Stimulated activated naive CD8-positive, alpha-beta T cell treated with anti-CD3 and anti-CD28 coated beads, Interleukin-15, Interleukin-2, amounts not matched to agents 100 U/mL and 50 U/mL, for 24 hours (primary cell): ENCODE results near the gene ADGRL1.

Experiments
- ATAC-seq: fragments of 150-1000 bp; cut with Tn5 transposase; one replicate; pipeline ENCODE4 v1.10.0; 2021
- DNase-seq: peaks from one replicate; pipeline ENCODE4 v3.0.0; 2021

The ADGRL1 gene

DNA sequence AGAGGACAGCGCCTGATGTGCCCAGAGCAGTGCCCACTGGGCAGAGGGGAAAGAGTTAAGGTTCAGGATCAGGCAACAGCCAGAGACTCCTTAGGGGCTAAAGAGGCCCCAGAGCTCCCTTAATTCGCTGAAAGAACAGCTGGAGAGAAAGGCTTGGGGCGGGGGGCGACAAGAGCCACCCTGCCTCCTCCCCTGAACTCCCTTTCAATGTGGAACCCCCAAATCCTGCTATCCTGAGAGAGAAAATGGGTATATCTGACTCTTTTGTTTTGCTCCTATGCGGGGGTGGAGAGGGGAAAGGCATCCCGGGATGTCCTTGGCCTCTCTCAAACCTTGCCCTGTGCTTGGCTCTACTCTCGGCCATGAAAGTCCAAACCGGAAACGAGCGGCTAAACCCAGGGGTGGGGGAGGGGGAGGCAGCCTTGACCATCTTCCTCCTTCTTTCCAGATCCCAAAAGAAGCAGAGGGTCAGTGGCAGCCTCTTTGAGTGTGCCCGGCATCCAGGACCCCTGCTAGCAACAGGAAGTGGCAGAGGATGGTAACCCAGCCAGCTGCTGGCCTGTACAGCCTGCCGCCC lies 93.1 kb downstream of the ADGRL1 start:
- ATAC-seq (no peak), DNase-seq (no peak)

DNA sequence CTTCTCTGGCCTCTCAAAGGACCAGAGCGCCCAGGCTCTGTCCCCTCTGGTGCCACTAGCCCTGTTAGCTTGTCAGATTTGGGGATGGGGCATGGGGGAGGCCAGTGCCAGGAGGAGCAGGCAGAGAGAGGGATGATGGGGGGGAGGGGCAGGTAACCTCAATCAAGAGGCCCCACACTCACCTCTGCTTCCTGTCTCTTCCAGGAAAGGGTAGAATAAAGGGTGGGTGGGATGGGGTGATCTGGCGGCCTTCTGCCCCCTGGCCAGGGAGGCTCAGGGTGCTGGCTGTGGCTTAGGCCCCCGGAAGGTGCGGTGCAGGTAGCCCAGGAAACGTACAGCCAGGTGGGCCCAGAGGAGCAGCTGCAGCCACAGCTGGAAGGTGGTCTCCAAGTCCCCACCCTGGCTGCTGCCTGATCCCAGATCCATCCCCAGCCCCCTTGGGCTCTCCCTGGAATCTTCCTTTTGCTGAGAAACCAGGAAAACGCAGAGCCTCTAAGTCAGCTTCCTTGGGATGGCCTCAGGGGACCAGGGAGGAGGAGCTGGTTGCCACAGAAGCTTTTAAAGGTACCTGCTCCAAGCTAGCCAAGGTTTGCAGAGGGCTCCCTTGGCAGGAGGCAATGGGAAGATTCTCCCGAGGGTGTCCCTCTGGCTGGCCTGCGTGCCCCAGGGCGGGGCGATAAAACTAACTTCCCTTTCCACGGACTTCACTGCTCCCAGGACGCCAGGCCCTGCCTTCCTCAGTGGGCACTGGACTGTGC lies 93.7 kb downstream of the ADGRL1 start:
- DNase-seq = no peak
- ATAC-seq = no peak

DNA sequence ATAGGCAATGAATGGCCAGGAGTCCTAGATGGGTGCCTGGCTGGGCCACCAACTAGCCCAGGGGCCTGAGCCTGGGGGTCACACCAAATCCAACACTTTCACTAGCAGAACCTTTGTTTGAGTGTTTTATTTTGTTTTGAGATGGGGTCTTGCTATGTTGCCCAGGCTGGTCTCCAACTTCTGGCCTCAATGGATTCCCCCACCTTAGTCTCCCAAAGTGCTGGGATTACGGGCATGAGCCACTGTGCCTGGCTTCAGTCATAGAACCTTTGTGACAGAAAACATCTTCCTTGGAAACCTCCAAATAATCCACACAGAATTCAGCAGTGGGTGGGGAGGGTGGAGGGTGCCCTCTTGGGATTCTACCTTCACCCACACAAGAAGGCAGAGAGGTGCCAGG lies 94.5 kb downstream of the ADGRL1 start:
- DNase-seq = no peak
- no peak for ATAC-seq

DNA sequence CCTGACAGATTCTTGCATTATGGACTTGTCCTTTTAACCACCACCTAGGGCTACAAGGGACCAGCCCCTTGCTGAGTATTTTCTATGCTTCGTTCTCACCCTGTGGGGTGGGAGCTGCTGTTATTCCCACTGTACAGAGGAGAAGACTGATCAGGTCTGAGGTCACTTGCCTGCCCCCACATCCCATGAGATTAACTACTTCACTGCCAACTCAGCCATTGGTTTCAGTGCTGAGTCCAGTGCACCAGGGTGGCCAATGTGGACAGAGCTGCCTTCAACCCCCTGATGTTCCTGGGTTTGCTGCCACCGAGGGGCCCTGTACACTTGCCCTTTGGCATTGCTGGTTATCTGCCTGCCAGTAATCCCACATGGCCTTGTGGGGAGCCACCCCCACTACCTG lies 95.3 kb downstream of the ADGRL1 start:
- ATAC-seq = no peak

DNA sequence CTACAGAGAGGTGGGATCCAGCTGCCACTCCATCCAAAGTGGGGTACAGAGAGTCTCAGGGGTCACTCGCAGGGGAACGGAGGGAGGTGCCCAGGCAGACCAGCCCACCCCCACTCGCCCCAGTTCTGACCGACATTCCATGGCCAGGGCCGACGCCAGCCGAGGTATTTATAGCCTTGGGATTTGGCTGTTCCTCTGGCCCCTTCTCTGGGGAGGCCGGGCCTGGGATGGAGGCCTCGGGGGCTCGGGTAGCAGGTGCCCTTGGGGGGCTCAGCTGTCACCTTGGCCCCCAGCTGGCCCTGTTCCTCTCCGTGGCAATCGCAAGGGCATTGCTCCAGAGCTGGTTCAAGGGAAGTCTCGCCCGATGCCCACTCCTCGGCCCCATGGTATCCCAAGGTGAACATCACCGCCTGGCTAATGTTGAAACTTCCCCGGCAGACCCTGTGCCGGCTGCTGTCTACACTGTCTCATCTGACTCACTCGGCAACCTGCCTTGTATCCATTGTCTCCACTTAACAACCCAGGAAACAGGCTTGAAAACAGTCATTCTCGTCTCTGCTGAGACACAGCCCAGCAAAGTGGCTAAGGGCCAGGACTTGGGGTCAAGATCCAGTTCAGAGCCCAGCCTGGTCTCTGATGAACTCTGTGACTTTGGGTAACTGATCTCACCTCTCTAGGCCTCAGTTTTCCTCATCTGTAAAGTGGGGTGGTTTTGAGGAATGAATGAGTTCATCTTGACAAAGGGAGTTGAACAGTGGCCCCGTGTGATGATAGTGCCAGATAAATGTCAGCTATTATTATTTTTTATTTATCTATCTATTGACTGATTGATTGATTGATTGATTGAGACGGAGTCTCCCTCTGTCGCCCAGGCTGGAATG lies 98.1 kb downstream of the ADGRL1 start:
- DNase-seq (no peak), ATAC-seq (no peak)

More for the DNA sequence above, 95.3 kb downstream of the ADGRL1 start:
- no peak for DNase-seq

DNA sequence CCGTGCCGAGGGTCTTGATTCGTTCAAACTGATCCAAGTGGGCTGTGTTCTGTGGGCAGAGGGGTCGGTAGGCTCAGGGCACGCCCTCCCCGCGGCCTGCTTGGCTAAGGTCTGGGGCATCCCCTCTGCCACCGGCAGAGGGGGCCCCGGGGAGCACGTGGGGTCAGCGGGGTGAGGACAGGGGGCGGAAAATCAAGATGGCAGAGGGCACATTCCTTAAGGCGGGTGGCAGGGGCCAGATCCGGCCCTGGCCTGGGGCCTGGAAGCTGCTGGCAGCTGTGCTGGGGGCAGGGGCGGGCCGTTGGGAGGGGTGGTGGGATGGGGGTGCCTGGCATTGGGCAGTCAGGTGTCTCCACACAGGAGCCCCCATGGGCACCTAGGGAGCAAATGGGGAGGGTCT lies 99.1 kb downstream of the ADGRL1 start:
- no peak for ATAC-seq
- no peak for DNase-seq

DNA sequence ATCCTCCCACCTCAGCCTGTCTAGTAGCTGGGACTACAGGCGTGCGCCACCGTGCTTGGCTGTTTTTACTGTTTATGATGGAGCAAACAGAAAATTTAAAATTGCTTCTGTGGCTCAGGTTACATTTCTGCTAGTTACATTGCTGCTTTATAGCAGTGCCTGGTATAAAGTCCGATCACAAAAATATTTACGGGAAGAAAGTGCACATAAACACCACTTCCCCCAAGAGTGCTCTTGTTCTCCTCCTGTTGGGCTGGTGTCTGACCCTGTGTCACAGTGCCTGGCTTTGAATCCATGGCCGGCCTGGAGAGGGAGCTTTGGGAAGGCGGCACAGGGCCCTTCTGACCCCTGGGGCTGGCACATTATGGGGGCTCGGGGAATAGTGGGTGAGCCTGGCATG lies 100.3 kb downstream of the ADGRL1 start:
- no peak for ATAC-seq
- no peak for DNase-seq

DNA sequence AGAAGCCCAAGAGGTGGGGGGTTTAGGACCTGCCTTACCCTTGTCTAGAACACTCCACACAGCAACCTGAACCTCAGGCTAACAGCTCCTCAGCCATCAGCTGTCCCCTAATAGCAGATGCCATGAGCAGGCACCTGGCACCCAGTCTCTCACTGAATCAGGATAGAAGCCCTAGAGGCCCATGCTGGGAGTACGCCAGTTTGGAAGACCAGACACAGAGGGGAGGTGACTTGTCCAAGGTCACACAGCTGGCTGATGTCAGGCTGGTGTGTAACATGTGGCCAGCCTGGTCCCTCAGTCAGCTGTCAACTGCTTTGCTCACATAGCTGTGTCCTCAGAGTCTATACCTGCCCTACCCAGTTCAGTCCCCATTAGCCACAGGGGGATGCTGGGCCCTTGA lies 102.7 kb downstream of the ADGRL1 start:
- no peak for DNase-seq
- no peak for ATAC-seq

DNA sequence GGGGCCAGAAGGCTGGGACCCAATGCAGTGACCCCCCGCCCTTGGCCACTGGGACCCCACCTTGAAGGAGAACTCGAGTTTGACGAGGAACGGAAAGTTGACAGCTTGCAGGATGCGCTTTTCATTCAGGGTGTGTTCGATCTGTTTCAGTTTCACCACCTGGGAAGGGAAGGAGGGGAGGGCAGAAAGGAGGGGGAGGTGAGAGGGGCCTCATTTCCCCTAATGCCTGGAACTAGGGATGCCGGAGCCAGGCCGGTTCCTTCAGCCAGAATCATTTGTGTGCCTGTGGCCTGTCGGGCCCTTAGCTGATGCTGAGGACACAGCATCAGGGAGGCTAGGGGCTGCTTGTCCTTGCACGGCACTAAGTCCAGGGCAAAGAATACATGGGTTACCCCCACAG lies 103.2 kb downstream of the ADGRL1 start:
- DNase-seq (no peak), ATAC-seq (no peak)

DNA sequence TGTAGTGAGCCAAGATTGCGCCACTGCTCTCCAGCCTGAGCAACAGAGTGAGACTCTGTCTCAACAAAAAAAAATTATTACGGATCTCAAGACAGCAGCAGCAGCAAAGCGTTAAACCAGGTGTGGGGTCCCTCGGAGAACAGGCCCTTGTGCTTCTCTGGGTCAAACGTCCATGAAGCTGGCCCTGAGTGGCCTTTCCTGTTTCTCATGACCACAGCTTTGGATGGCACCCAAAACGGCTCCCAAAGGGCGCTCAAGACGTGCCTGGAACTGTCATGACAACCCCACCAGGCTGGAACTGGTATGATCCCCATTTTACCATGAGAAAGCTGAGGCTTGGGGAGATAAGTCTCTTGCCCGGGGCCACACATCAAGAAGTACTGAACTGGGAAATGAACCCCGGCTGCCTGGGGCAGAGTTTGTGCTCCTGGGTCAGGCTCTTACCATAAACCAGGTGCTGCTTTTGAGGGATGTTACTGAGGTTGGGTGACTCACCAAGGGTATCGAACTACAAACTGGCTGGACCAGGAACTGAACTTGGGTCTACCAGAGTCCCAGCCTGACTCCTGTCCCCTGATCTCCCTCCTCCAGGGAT lies 103.8 kb downstream of the ADGRL1 start:
- no peak for ATAC-seq
- no peak for DNase-seq

DNA sequence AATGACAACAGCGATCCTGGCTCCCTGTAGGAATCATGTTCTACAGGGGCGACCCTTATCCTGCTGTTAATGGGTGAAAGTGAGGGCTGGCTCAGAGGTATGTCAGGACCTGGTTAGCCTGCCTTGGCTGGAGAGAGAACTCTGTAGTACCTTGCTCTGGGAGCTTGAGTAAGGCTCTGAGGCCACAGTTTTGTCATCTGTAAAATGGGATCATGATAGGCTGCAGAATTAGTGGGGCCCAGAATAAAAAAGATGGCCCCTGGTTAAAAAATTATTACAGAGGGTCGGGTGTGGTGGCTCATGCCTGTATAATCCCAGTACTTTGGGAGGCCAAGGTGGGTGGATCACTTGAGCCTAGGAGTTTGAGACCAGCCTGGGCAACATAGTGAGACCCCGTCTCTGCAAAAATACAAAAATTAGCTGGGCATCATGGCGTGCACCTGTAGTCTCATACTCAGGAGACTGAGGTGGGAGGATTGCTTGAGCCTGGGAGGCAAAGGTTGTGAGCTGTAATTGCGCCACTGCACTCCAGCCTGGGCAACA lies 104.9 kb downstream of the ADGRL1 start:
- DNase-seq = no peak
- ATAC-seq = no peak
